A549 treated with Hydrocortisone at 1 μM for 4 hours (cell line): ENCODE measurements around the gene LZTS2. TPM values are rescaled to one million over a fixed set of nuclear protein-coding genes. Genes with fewer than 3 reads are reported as not detected.

Source experiments
- total RNA-seq: library from RNA; stranded (reverse); fragments of 200-300 nt; extraction: Qiagen RNA extraction; gene quantifications from 5 replicates; pipeline ENCODE4 v1.2.3, GENCODE V29; 2022

The LZTS2 gene
- total RNA-seq, result 34.2 to 41.0 TPM (median 38.1 TPM) in 5 replicates

GRCh38 chr10:100999742-101000126 is at the start of gene LZTS2:
Gene LZTS2, plus strand, starts transcription at chr10:100999808. Its CDS starts 2,731 bp downstream, at chr10:101002539.

GRCh38 chr10:100969187-100970075 is 30.2 kb upstream of the LZTS2 start, which contains the start of gene SEMA4G:
Gene SEMA4G, plus strand, starts transcription at chr10:100969504. Its CDS starts 3,409 bp downstream, at chr10:100972913.

GRCh38 chr10:100986952-100987684 is 12.5 kb upstream of the LZTS2 start, which contains the start of the genes MRPL43 and TWNK:
Gene MRPL43, minus strand, starts transcription at chr10:100987497. Its CDS starts 54 bp downstream, at chr10:100987443.
Gene TWNK, plus strand, starts transcription at chr10:100987543. Its CDS starts 668 bp downstream, at chr10:100988211.

GRCh38 chr10:101031128-101031795 is 31.7 kb downstream of the LZTS2 start, which contains the start of the genes PDZD7 and SFXN3:
Gene PDZD7, minus strand, starts transcription at chr10:101031129. Its CDS starts 910 bp downstream, at chr10:101030219.
Gene SFXN3, plus strand, starts transcription at chr10:101031234. Its CDS starts 3,461 bp downstream, at chr10:101034695.

Other genes starting within 250 kb of the LZTS2 start
- gene SLF2, start 86.8 kb upstream of the LZTS2 start, total RNA-seq, result 8.0 to 10.8 TPM (median 9.5 TPM) in 5 replicates
- 6.9 to 8.5 TPM (median 7.8 TPM) in 5 replicates for gene SEMA4G, start 30.3 kb upstream of the LZTS2 start, total RNA-seq
- 72.5 to 96.0 TPM (median 93.9 TPM) in 5 replicates for gene MRPL43, start 12.3 kb upstream of the LZTS2 start, total RNA-seq
- 34.1 to 46.2 TPM (median 36.9 TPM) in 5 replicates for gene TWNK, start 12.3 kb upstream of the LZTS2 start, total RNA-seq
- gene PDZD7, start 31.3 kb downstream of the LZTS2 start, total RNA-seq, result 0.67 to 1.1 TPM (median 0.77 TPM) in 5 replicates
- 40.5 to 52.6 TPM (median 46.1 TPM) in 5 replicates for gene SFXN3, start 31.4 kb downstream of the LZTS2 start, total RNA-seq
- 2.4 to 3.5 TPM (median 2.8 TPM) in 5 replicates for gene KAZALD1, start 62.2 kb downstream of the LZTS2 start, total RNA-seq
- not detected in 5 replicates for gene TLX1, start 131.5 kb downstream of the LZTS2 start, total RNA-seq
- gene LBX1, start 229.7 kb downstream of the LZTS2 start, total RNA-seq, result not detected in 5 replicates